ENCODE measurements around the gene MCCC1.

MCCC1 gene

DNA sequence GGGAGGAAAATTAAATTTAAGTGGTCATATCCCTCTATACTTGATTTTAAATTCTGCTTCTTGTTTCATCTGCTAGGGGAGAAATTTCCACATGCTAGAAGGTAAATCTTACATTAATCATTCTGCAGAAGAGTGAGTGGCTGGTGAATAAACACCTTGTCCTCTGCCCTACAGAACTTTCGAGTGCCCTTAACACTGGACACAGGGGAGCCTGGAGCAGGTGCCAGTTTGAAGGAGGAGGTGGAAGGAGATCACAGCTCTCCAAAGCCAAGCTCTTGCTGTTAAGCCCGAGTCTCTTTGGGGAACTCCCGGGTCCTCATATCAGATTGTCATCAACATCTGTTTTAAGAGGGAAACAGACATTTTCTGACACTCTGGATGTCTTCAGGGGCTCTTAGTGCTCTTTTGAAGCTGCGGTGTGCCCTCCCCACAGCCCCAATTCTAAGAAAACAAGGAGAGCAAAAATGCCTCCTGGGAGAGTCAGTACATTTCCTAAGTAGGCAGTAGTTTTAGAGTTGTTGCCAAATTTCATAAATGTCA is 32.0 kb upstream of the MCCC1 start:
- TF ChIP-seq, protein P1, sequence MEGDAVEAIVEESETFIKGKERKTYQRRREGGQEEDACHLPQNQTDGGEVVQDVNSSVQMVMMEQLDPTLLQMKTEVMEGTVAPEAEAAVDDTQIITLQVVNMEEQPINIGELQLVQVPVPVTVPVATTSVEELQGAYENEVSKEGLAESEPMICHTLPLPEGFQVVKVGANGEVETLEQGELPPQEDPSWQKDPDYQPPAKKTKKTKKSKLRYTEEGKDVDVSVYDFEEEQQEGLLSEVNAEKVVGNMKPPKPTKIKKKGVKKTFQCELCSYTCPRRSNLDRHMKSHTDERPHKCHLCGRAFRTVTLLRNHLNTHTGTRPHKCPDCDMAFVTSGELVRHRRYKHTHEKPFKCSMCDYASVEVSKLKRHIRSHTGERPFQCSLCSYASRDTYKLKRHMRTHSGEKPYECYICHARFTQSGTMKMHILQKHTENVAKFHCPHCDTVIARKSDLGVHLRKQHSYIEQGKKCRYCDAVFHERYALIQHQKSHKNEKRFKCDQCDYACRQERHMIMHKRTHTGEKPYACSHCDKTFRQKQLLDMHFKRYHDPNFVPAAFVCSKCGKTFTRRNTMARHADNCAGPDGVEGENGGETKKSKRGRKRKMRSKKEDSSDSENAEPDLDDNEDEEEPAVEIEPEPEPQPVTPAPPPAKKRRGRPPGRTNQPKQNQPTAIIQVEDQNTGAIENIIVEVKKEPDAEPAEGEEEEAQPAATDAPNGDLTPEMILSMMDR (IDR thresholded peaks at IDR 0.05; ENCODE audit: insufficient read depth, missing control alignments) = no peak
- DNase-seq (ENCODE audit: insufficient read length, low spot score) (no peak), FAIRE-seq (no peak)

GRCh38 chr3:183129243-183129642 is 29.9 kb upstream of the MCCC1 start:
- TF ChIP-seq, protein P1 (IDR thresholded peaks at IDR 0.05; ENCODE audit: insufficient read depth, missing control alignments) = no peak
- FAIRE-seq (no peak), DNase-seq (ENCODE audit: insufficient read length, low spot score) (no peak)

GRCh38 chr3:183128709-183129108 is 29.4 kb upstream of the MCCC1 start:
- FAIRE-seq (no peak), DNase-seq (ENCODE audit: insufficient read length, low spot score) (no peak)
- TF ChIP-seq, protein P1 (IDR thresholded peaks at IDR 0.05; ENCODE audit: insufficient read depth, missing control alignments) = no peak

- TF ChIP-seq, protein P1 (IDR thresholded peaks at IDR 0.05; ENCODE audit: insufficient read depth, missing control alignments) = no peak
- FAIRE-seq (no peak), DNase-seq (ENCODE audit: insufficient read length, low spot score) (no peak)
Observed at GRCh38 chr3:183123891-183124290, 24.6 kb upstream of the MCCC1 start.

- DNase-seq (ENCODE audit: insufficient read length, low spot score) (no peak), FAIRE-seq (no peak)
- TF ChIP-seq, protein P1 (IDR thresholded peaks at IDR 0.05; ENCODE audit: insufficient read depth, missing control alignments) = peak; percentile 81
Observed at GRCh38 chr3:183122257-183122932, 23.1 kb upstream of the MCCC1 start.

DNA sequence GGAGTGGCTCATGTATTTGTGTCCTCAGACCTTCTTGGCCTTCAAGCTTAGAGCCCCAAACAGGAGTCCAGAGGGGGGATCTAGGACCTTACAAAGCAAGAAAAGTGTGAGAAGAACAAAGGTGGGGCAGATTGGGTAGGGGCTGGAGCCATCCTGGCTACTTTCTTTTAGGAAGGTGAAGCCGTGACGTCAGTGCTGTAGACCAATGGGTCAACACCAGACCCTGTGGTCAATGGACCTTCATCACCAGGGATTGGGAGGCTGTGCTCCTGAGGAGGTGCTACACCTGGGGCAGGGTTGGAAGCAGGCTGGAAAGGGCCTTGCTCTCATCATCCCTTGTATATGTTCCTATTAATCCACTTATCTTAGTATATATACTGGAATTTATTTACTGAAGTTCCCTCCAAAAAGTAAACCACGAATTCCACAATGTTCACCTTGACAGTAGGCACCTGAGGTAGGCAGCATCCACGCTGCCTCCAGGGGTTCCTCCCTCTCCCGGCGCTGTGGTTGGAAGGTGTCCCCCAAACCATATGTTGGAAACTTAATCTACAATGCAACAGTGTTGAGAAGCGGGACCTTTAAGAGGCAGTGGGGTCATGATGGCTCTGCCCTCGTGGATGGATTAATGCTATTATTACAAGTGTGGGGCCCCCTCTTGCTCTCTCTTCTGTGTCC is 21.4 kb upstream of the MCCC1 start:
- no peak for DNase-seq (ENCODE audit: insufficient read length, low spot score)
- TF ChIP-seq, protein P1 (IDR thresholded peaks at IDR 0.05; ENCODE audit: insufficient read depth, missing control alignments) = no peak
- FAIRE-seq = no peak

GRCh38 chr3:183117056-183117455 is 17.8 kb upstream of the MCCC1 start:
- TF ChIP-seq, protein P1 (IDR thresholded peaks at IDR 0.05; ENCODE audit: insufficient read depth, missing control alignments) = no peak
- no peak for DNase-seq (ENCODE audit: insufficient read length, low spot score)
- FAIRE-seq = no peak

Data from D721Med (cell line).